ENCODE data around the gene CLMN. TPM values are rescaled to one million over a fixed set of nuclear protein-coding genes. Genes with fewer than 3 reads are reported as not detected.
A peak's percentile ranks its signal among the peaks of the same experiment; 100 is the strongest.

CLMN gene
- total and polyA plus RNA-seq, 2 of the 13 experiments (the other 11 are each of a cell fraction or from before 2014, with no cell fraction given), result 15.1 to 16.7 TPM

DNA sequence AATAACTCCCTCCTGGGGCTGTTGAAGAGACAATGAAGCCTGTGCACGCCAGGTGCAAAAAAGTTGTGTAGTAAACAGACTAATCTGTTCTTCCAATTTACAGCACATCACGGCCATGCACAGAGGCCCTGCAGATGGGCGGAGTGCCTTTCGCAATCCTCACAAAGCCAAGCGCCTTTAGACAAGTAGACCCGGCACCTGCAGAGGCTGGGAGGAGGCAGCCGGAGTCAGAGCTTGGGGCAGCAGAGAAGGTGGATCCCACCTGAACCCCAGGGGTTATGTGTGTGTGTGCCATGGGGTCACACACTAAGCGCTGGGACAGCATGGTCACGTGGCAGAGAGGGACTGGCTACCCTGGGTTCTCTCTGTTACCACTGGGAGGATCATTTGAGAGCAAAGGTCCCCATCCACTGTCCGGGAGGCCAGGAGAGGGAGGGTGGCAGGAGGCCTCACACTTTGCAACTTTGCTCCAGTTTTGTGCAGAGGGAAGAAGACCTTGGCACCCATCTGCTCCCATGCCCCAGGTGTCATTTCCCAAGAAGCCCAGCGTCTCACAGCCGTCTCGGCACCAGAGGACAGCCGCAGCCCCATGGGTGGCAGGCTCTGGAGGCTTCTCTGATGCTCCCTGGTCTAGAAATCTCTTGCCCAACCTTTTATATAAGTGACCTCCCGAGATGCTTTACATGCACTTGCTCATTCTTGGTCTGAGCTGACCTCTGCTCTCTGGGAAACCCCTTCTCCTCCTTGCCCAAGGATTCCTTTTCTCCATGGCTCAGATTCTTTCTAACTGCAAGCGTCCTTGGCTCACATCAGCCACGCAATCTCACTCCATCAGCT is 82.4 kb downstream of the CLMN start (continued):
- TF ChIP-seq, protein P1, sequence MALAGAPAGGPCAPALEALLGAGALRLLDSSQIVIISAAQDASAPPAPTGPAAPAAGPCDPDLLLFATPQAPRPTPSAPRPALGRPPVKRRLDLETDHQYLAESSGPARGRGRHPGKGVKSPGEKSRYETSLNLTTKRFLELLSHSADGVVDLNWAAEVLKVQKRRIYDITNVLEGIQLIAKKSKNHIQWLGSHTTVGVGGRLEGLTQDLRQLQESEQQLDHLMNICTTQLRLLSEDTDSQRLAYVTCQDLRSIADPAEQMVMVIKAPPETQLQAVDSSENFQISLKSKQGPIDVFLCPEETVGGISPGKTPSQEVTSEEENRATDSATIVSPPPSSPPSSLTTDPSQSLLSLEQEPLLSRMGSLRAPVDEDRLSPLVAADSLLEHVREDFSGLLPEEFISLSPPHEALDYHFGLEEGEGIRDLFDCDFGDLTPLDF (CRISPR knock-in tag; IDR thresholded peaks at IDR 0.05), result no peak
- TF ChIP-seq, protein P2, sequence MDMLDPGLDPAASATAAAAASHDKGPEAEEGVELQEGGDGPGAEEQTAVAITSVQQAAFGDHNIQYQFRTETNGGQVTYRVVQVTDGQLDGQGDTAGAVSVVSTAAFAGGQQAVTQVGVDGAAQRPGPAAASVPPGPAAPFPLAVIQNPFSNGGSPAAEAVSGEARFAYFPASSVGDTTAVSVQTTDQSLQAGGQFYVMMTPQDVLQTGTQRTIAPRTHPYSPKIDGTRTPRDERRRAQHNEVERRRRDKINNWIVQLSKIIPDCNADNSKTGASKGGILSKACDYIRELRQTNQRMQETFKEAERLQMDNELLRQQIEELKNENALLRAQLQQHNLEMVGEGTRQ (IDR thresholded peaks at IDR 0.05; ENCODE audit: low read depth, low read length), result peak; percentile 79
- TF ChIP-seq, protein P2 (CRISPR knock-in tag; IDR thresholded peaks at IDR 0.05; ENCODE audit: borderline replicate concordance), result peak; percentile 85; the same call in 1 of the 2 replicates
- peak; percentile 89 for TF ChIP-seq CEBPG (CRISPR knock-in tag; IDR thresholded peaks at IDR 0.05)
- TF ChIP-seq, protein P3, sequence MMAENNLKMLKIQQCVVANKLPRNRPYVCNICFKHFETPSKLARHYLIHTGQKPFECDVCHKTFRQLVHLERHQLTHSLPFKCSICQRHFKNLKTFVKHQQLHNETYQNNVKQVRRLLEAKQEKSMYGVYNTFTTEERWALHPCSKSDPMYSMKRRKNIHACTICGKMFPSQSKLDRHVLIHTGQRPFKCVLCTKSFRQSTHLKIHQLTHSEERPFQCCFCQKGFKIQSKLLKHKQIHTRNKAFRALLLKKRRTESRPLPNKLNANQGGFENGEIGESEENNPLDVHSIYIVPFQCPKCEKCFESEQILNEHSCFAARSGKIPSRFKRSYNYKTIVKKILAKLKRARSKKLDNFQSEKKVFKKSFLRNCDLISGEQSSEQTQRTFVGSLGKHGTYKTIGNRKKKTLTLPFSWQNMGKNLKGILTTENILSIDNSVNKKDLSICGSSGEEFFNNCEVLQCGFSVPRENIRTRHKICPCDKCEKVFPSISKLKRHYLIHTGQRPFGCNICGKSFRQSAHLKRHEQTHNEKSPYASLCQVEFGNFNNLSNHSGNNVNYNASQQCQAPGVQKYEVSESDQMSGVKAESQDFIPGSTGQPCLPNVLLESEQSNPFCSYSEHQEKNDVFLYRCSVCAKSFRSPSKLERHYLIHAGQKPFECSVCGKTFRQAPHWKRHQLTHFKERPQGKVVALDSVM (CRISPR knock-in tag; IDR thresholded peaks at IDR 0.05), result peak; percentile 75
- no peak for TF ChIP-seq TCF7L2 (IDR thresholded peaks at IDR 0.05; ENCODE audit: low read depth, low read length)
- no peak for TF ChIP-seq PTBP1 (IDR thresholded peaks at IDR 0.05; ENCODE audit: low read depth, low read length, poor library complexity, severe bottlenecking)
- peak; percentile 18; the same call in 1 of the 2 replicates for TF ChIP-seq SOX5 (CRISPR knock-in tag; IDR thresholded peaks at IDR 0.05; ENCODE audit: borderline replicate concordance)
- TF ChIP-seq HOXA3 (CRISPR knock-in tag; IDR thresholded peaks at IDR 0.05), result peak; percentile 37; the same call in 1 of the 2 replicates
- no peak for TF ChIP-seq NCOA2 (CRISPR knock-in tag; IDR thresholded peaks at IDR 0.05)
- TF ChIP-seq ZNF432 (CRISPR knock-in tag; IDR thresholded peaks at IDR 0.05; ENCODE audit: borderline replicate concordance), result no peak
- TF ChIP-seq, protein P4, sequence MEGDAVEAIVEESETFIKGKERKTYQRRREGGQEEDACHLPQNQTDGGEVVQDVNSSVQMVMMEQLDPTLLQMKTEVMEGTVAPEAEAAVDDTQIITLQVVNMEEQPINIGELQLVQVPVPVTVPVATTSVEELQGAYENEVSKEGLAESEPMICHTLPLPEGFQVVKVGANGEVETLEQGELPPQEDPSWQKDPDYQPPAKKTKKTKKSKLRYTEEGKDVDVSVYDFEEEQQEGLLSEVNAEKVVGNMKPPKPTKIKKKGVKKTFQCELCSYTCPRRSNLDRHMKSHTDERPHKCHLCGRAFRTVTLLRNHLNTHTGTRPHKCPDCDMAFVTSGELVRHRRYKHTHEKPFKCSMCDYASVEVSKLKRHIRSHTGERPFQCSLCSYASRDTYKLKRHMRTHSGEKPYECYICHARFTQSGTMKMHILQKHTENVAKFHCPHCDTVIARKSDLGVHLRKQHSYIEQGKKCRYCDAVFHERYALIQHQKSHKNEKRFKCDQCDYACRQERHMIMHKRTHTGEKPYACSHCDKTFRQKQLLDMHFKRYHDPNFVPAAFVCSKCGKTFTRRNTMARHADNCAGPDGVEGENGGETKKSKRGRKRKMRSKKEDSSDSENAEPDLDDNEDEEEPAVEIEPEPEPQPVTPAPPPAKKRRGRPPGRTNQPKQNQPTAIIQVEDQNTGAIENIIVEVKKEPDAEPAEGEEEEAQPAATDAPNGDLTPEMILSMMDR (CRISPR knock-in tag; IDR thresholded peaks at IDR 0.05), result peak; percentile 28; the same call in 1 of the 2 replicates
- TF ChIP-seq ATM (IDR thresholded peaks at IDR 0.05; ENCODE audit: borderline replicate concordance), result no peak
- 0 out of 2 replicates have a peak, but pooled peaks have one; percentile 24 for TF ChIP-seq ZSCAN25 (CRISPR knock-in tag; IDR thresholded peaks at IDR 0.05)
- TF ChIP-seq, protein P5, sequence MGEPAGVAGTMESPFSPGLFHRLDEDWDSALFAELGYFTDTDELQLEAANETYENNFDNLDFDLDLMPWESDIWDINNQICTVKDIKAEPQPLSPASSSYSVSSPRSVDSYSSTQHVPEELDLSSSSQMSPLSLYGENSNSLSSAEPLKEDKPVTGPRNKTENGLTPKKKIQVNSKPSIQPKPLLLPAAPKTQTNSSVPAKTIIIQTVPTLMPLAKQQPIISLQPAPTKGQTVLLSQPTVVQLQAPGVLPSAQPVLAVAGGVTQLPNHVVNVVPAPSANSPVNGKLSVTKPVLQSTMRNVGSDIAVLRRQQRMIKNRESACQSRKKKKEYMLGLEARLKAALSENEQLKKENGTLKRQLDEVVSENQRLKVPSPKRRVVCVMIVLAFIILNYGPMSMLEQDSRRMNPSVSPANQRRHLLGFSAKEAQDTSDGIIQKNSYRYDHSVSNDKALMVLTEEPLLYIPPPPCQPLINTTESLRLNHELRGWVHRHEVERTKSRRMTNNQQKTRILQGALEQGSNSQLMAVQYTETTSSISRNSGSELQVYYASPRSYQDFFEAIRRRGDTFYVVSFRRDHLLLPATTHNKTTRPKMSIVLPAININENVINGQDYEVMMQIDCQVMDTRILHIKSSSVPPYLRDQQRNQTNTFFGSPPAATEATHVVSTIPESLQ (CRISPR knock-in tag; conservative IDR thresholded peaks at IDR 0.05), result no peak
- TF ChIP-seq MBD4 (IDR thresholded peaks at IDR 0.05; ENCODE audit: borderline replicate concordance, low read length), result no peak
- TF ChIP-seq, protein P6, sequence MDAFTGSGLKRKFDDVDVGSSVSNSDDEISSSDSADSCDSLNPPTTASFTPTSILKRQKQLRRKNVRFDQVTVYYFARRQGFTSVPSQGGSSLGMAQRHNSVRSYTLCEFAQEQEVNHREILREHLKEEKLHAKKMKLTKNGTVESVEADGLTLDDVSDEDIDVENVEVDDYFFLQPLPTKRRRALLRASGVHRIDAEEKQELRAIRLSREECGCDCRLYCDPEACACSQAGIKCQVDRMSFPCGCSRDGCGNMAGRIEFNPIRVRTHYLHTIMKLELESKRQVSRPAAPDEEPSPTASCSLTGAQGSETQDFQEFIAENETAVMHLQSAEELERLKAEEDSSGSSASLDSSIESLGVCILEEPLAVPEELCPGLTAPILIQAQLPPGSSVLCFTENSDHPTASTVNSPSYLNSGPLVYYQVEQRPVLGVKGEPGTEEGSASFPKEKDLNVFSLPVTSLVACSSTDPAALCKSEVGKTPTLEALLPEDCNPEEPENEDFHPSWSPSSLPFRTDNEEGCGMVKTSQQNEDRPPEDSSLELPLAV (CRISPR knock-in tag; conservative IDR thresholded peaks at IDR 0.05; ENCODE audit: low read depth), result no peak
- TF ChIP-seq HDAC2 (CRISPR knock-in tag; IDR thresholded peaks at IDR 0.05), result peak; percentile 16; the same call in 1 of the 2 replicates

Data from HepG2 (cell line).